Breast epithelium (tissue), 4 donors: Measurements from ENCODE around the gene DNAL1. TPM values are rescaled to one million over a fixed set of nuclear protein-coding genes. Genes with fewer than 3 reads are reported as not detected.

Experiments used
- DNase-seq, 2 donors: peaks; one replicate each; pipeline ENCODE4 v3.0.0-alpha.2; 2019; ENCODE audit warnings: low spot score in 2 of 2
- H3K27ac ChIP-seq, 2 donors: fragments of 200-600 bp; sonication (generic) in 1 of 2; one replicate each; pipeline ENCODE4 v1.5.1; 2016 to 2019; ENCODE audit warnings: mild to moderate bottlenecking in 1 of 2
- H3K27me3 ChIP-seq, 2 donors: fragments of 200-600 bp; sonication (generic) in 1 of 2; one replicate each; pipeline versions ENCODE4 v1.5.1 to v1.6.0; 2017 to 2019; ENCODE audit warnings: control low read depth in 1 of 2, mild to moderate bottlenecking in 1 of 2
- H3K36me3 ChIP-seq: fragments of 200-600 bp; one replicate; pipeline ENCODE4 v1.5.1; 2019
- H3K4me1 ChIP-seq, 2 donors: fragments of 200-600 bp; sonication (generic); one replicate each; pipeline ENCODE4 v1.5.1; 2016 to 2019; ENCODE audit warnings: control low read depth in 1 of 2
- H3K4me3 ChIP-seq, 3 donors: fragments of 200-600 bp; sonication (generic); 1 replicate in 2 of 3; 2 replicates in 1 of 3; pipeline ENCODE4 v1.5.1; 2016 to 2019; ENCODE audit warnings: mild to moderate bottlenecking in 3 of 3, moderate library complexity in 2 of 3
- H3K9me3 ChIP-seq, 2 donors: fragments of 200-600 bp; sonication (generic) in 1 of 2; one replicate each; pipeline ENCODE4 v1.5.1; 2016 to 2019; ENCODE audit warnings: control low read depth in 1 of 2
- CTCF ChIP-seq, 3 donors: fragments of 450-650 bp; IDR thresholded peaks; one replicate each; pipeline ENCODE4 v1.5.1; 2016 to 2017; ENCODE audit warnings: antibody characterized with exemption in 3 of 3, mild to moderate bottlenecking in 3 of 3, moderate library complexity in 3 of 3
- POLR2A ChIP-seq: fragments of 450-650 bp; IDR thresholded peaks from one replicate; pipeline ENCODE4 v1.6.1; 2016; ENCODE audit warnings: antibody characterized with exemption, mild to moderate bottlenecking, moderate library complexity
- POLR2AphosphoS5 ChIP-seq, 3 donors: sonication (generic); formaldehyde crosslinking; IDR thresholded peaks; one replicate each; pipeline ENCODE4 v1.6.1; 2017; ENCODE audit warnings: antibody characterized with exemption in 3 of 3
- intact Hi-C: fragments of 100-400 bp; cut with DNase I; formaldehyde crosslinking; loops from one replicate; pipeline ENCODE4 v1.15.1; 2023; ENCODE audit warnings: low total_unique reads
- total RNA-seq, 3 donors: library from RNA; depleted of rRNA; stranded (reverse); fragments of >200 nt; gene quantifications; one replicate each; pipeline ENCODE4 v1.1.0, GENCODE V29; 2016

Gene DNAL1
- total RNA-seq, 3 donors from 2014 or later: 6.1 to 12.8 (median 10.5) TPM

GRCh38 chr14:73674986-73675385 is 30.2 kb downstream of the DNAL1 start:
- no peak for DNase-seq
- no peak overlapping the region for H3K27ac ChIP-seq

GRCh38 chr14:73678698-73679097 is 33.9 kb downstream of the DNAL1 start:
- DNase-seq: no peak
- TF ChIP-seq POLR2A: no peak
- no peak for TF ChIP-seq POLR2AphosphoS5 (IDR thresholded peaks at IDR 0.05)
- TF ChIP-seq CTCF (IDR thresholded peaks at IDR 0.05): no peak
- H3K4me3 ChIP-seq: no peak overlapping the region
- intact Hi-C loops: no loop called here
- H3K27ac ChIP-seq: no peak overlapping the region
- H3K27me3 ChIP-seq: no peaks in the 10 kb centered on the region
- H3K4me1 ChIP-seq: no peaks in the 10 kb centered on the region
- no peaks in the 10 kb centered on the region for H3K36me3 ChIP-seq
- no peaks in the 10 kb centered on the region for H3K9me3 ChIP-seq

More at GRCh38 chr14:73674986-73675385, 30.2 kb downstream of the DNAL1 start:
- no peaks in the 10 kb centered on the region for H3K9me3 ChIP-seq
- no peaks in the 10 kb centered on the region for H3K36me3 ChIP-seq
- H3K4me3 ChIP-seq: no peak overlapping the region
- H3K27me3 ChIP-seq: no peaks in the 10 kb centered on the region
- no peaks in the 10 kb centered on the region for H3K4me1 ChIP-seq
- TF ChIP-seq POLR2AphosphoS5 (IDR thresholded peaks at IDR 0.05): no peak
- TF ChIP-seq CTCF (IDR thresholded peaks at IDR 0.05): no peak
- no peak for TF ChIP-seq POLR2A
- intact Hi-C loops: no loop called here

GRCh38 chr14:73680821-73681220 is 36.0 kb downstream of the DNAL1 start:
- Histone ChIP-seq H3K36me3 (no peaks in the 10 kb centered on the region), H3K27ac (no peak overlapping the region), H3K4me1 (no peaks in the 10 kb centered on the region), H3K27me3 (no peaks in the 10 kb centered on the region), H3K9me3 (no peaks in the 10 kb centered on the region), H3K4me3 (no peak overlapping the region)
- intact Hi-C loops: no loop called here
- TF ChIP-seq CTCF (IDR thresholded peaks at IDR 0.05) (no peak), POLR2A (no peak), POLR2AphosphoS5 (IDR thresholded peaks at IDR 0.05) (no peak)
- DNase-seq: no peak

- H3K27ac ChIP-seq: no peak overlapping the region
- H3K4me3 ChIP-seq: no peak overlapping the region
- intact Hi-C loops: no loop called here
- H3K9me3 ChIP-seq: no peaks in the 10 kb centered on the region
- H3K4me1 ChIP-seq: no peaks in the 10 kb centered on the region
- H3K36me3 ChIP-seq: no peaks in the 10 kb centered on the region
- TF ChIP-seq POLR2A (no peak), CTCF (IDR thresholded peaks at IDR 0.05) (no peak), POLR2AphosphoS5 (IDR thresholded peaks at IDR 0.05) (no peak)
- DNase-seq: no peak
- no peaks in the 10 kb centered on the region for H3K27me3 ChIP-seq
Measured at GRCh38 chr14:73684627-73685026, 39.8 kb downstream of the DNAL1 start.

- Histone ChIP-seq H3K27me3 (no peaks in the 10 kb centered on the region), H3K36me3 (no peaks in the 10 kb centered on the region), H3K4me3 (no peak overlapping the region), H3K27ac (no peak overlapping the region), H3K4me1 (no peaks in the 10 kb centered on the region), H3K9me3 (no peaks in the 10 kb centered on the region)
- intact Hi-C loops: no loop called here
- no peak for TF ChIP-seq POLR2AphosphoS5 (IDR thresholded peaks at IDR 0.05)
- no peak for TF ChIP-seq CTCF (IDR thresholded peaks at IDR 0.05)
- no peak for TF ChIP-seq POLR2A
- no peak for DNase-seq
Measured at GRCh38 chr14:73685328-73685727, 40.5 kb downstream of the DNAL1 start.
